DMS53 (cell line): ENCODE measurements around the gene ITGAV.

Experiments used
- DNase-seq: peaks from one replicate; lab custom pipeline; 2025; lab: John Stamatoyannopoulos, UW

The ITGAV gene

GRCh38 chr2:186575302-186575701, 14.6 kb upstream of the ITGAV start:
- DNase-seq, result peak; percentile 87

GRCh38 chr2:186575856-186576255, 14.0 kb upstream of the ITGAV start:
- DNase-seq, result no peak

DNA sequence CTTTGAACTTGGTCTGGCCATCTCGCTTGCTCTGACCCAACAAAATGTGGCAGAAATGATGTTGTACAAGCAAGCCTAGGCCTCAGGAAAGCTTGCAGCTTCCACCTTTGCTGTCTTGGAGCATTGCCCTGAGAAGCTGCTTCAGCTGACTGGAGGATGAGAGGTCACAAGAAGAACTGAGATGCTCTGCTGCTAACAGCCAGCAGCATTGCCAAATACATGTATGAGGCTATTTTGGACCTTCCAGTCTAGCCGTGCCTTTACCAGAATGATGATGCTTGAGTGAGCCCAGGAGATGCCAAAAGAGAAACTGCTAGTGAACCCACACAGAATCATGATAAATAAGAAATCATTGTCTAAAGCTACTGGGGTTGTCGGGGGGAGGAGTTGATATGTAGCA, 13.2 kb upstream of the ITGAV start:
- DNase-seq, result no peak

- no peak for DNase-seq
Measured at GRCh38 chr2:186582698-186583097, 7.2 kb upstream of the ITGAV start.

DNA sequence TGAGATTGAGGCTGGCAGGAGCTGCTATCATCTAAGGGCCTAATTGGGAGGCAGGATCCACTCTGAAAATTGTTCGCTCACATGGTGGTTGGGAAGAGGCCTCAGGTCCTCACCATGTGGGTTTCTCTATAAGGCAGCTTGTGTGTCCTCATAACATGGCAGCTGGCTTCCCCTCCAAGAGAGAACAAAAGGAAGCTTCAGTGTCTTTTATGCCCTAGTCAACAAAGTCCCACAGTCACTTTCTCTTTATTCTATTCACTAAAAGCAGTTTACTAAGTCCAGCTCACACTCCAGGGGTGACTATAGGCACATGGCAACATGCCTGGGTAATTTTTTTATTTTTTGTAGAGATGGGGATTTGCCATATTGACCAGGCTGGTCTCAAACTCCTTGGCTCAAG, 5.8 kb upstream of the ITGAV start:
- no peak for DNase-seq

GRCh38 chr2:186588421-186588820, 1.4 kb upstream of the ITGAV start:
- peak; percentile 23 for DNase-seq

DNA sequence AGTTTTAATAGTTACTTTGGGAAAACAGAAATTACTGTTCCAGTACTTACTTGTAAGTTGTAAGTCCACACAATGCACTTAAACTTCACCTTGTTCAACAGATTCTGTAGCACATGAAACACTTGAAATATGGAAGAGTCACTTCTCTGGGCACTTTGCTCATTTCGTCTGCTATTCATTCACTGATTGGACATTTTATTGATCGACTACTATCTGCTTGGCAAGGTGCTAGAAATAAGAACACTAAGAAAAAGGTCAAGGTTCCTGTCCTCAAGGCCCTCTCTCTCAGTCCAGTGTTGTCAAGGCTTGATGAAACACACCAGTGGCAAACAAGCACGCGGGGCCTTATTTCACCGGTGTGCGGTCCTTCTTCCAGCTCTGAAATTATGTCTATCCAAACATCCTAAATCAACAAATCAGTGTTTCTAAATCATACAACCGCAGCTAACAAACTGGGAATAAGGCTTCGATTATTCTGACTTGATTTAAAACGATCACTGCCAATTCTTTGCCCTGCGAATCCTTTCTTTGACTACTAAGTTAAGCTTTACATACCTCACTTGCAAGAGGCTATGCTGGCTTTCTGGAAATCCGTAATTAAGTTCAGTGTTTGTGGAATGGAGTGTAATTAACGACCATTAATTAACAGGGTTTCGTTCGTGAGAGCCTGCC, 780 bp upstream of the ITGAV start:
- peak; percentile 71 for DNase-seq

- DNase-seq, result no peak
Measured at GRCh38 chr2:186590350-186590758, 498 bp downstream of the ITGAV start.

- DNase-seq, result peak; percentile 72
Measured at GRCh38 chr2:186590759-186591505, 1.1 kb downstream of the ITGAV start.

DNA sequence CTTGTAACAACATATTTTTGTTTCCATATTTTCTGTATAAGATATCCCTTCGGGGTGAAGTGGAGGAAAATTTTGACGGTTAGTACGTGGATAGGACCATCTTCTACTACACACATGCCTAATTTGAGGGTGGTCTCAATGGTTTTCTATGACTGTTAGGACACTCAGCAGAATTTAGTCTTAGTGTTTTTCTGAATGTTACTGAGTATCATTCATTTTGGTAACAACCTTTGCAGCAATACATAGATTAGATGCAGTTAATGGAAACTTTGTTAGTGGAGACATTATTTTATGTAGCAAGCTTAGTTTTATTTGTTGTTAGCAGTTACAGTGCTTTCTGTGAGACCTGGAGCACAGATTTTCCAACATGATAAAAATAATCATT, 1.6 kb downstream of the ITGAV start:
- no peak for DNase-seq

- DNase-seq, result no peak
Measured at GRCh38 chr2:186592137-186592875, 2.5 kb downstream of the ITGAV start.

- no peak for DNase-seq
Measured at GRCh38 chr2:186593523-186593922, 3.7 kb downstream of the ITGAV start.

DNA sequence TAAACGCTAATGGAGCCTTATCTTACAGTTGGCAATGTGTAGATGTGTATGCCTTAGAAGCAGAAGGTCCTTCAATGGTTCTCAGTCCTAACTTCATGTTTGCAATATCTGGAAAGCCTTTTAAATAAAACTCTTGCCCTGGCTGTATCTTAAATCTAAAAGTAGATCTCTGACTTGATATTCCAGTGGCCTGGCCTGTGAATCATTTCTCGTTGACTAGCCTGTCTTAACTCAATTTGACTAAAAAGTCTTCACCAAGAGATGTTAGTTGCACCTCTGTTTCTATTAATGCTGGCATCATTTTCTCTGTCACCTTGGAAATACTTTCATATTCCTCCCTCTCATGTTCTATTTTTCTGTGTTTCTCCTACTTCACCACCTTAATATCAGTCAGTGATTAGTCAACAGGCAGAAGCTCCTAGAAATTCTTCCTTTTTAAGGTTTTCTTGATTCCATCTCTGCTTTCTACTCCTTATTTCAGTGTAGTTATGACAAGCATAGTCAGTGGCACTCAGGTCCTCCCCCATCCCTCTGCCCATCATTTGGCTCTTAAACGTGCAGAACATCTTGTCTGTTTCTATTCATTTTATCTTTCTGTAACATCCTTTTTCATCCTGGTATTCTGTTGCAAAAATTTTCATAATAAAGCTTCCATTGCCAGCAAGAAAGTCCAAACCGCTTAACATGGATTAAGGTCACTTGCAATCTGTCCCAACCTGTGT, 4.3 kb downstream of the ITGAV start:
- DNase-seq, result no peak

DNA sequence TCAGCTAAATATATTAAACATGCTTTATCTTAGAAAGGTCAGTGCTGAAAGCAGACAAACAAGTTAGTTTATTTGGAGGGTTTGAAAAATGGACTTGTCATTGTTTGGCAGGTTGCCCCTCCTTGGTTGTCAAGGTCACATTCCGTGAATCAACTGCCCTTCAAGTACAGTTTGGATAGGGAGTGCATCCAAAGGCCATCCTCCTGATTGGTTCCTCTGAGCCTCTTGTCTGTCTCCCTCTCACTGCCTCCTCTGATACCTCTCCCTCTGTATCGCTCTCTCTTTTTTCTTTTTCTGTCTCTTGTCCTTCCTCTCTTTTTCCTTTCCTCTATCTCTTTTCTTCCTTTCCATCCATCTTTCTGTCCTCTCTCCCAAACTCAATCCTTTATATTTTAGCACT, 5.4 kb downstream of the ITGAV start:
- no peak for DNase-seq

DNA sequence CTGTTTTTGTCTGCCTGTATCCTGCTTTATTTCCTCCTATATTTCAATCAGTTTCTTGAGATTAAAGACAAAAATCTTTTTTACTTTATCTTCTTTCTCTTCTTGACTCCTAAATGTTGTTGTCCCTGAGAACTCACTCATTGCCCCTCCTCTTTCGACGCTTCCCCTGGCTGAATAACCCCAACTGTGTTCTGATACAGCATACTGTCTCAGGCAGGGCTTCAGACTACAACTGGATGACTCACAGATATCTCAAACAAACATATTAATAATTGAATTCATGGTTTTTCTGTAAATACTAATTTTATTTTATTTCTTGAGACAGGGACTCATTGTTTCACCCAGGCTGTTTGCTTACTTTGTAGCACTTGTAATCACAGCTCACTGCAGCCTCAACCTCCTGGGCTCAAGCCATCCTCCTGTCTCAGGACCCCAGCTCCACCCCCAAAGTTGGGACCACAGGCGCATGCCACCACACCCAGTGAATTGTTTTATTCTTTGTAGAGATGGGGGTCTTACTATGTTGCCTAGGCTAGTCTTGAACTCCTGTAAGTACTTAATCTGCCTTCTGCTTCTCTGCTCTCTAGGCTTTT, 9.4 kb downstream of the ITGAV start:
- DNase-seq, result no peak

- DNase-seq, result no peak
Measured at GRCh38 chr2:186603286-186603685, 13.4 kb downstream of the ITGAV start.

DNA sequence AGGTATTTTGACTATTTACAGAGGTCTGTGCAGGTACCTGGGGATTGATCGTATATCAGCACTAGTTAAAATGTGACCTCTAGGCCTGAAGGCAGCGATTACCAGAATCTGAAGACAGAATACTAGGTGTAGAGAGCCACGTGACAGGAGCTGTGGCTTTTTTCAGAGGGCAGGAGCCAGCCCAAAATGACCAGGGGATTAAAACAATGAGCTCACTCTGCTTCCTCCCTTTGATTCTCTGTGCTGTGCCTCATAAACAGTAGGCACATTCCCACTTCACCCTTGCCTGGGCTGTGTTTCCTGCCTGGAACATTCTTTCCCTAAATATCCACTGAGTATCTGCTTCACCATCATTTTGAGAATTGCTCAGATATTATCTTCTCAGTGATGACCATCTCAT, 15.2 kb downstream of the ITGAV start:
- peak; percentile 49 for DNase-seq

- DNase-seq, result no peak
Measured at GRCh38 chr2:186607660-186608324, 17.9 kb downstream of the ITGAV start.

DNA sequence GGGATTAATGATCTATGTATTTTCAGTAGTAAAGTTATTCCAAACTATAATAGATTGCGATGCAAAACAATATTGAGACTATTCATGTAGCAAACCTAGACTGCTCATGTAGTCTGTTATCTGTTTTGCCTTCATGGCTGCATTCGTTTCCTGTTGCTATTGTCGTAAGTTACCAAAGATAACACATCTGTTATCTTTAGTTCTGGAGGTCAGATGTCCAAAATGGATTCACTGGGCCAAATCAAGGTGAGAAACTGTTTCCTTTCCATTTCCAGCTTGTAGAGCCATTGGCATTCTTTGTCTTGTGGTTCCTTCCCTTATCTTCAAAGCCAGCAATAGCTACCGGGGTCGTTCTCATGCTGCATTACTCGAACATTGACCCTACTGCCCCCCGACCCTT, 20.9 kb downstream of the ITGAV start:
- DNase-seq, result no peak

DNA sequence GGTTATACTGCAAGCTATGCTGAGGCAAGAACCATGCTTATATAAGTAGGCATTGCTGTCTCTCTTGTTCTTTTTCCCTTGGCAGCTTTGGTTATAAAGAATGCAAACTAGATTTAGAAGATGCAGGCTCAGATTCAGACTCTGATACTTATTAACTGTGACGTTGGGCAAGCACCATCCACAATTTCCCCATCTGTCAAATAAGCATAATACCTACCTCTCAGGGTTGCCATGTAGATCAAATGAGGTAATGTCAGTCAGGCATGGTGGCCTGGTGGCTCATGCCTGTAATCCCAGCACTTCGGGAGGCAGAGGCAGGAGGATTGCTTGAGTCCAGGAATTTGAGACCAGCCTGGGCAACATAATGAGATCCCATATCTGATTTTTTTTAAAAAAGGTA, 21.7 kb downstream of the ITGAV start:
- DNase-seq, result peak; percentile 32

DNA sequence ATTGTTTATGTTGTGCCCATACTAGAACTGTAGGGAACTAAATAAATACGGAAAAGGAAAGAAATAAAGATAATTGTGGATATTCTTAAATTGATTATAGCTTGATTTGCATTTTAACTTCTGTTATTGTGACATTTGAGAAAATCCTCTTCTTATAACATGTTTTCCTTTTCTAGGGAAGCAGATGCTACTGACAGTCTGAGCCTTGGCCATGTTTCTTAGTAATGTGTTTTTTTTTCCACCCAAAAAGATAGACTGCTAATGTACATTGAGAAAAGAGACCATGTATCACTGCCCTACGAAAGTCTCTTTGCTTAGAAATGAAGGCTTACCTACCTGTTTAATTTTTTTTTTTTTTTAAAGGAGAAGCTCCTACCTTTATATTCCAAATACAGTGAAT, 22.2 kb downstream of the ITGAV start:
- DNase-seq, result no peak
